ENCODE results near the gene HYKK.

Gene HYKK

DNA sequence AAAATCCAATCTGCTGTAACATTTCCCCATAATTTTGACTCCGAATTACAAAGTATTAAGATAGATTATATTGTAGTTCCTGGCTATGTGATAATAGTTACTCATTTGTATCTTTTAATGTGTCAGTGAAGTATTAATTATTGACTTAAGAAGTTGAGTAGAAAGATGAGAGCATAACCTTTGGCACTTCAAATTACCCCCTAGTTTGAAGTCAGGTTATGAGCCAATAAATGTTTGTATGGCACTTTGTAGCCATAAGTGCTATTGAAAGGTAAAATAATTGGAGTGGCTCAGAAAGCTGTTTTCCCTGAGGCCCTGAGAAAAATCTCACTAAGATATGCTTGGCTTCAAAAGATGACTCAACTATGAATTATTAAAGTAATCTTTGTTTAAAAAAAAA is 38.3 kb upstream of the HYKK start:
- no peaks in the 10 kb centered on the region for H3K79me2 ChIP-seq (ENCODE audit: insufficient read depth, low read length)
- no peaks in the 10 kb centered on the region for H3K9me2 ChIP-seq (replicated peaks; ENCODE audit: low read depth, low read length)
- H2AFZ ChIP-seq (ENCODE audit: low read length) = no peak overlapping the region
- no peak overlapping the region for H3K9ac ChIP-seq (ENCODE audit: low read depth, low read length, poor library complexity, severe bottlenecking)
- no peaks in the 10 kb centered on the region for H4K20me1 ChIP-seq (ENCODE audit: insufficient read depth, low read length, poor library complexity, severe bottlenecking)
- no peaks in the 10 kb centered on the region for H3K27me3 ChIP-seq (ENCODE audit: insufficient read depth, low read length, poor library complexity, severe bottlenecking)
- H3K36me3 ChIP-seq (ENCODE audit: insufficient read depth, low read length) = peaks cover 91% of the 10 kb centered on the region
- no peaks in the 10 kb centered on the region for H3K4me1 ChIP-seq (ENCODE audit: insufficient read depth, low read length, poor library complexity, severe bottlenecking)
- H3K9me3 ChIP-seq (ENCODE audit: insufficient read depth, low read depth, low read length) = no peaks in the 10 kb centered on the region
- H3F3A ChIP-seq (ENCODE audit: low read depth) = no peaks in the 10 kb centered on the region
- H3K4me2 ChIP-seq (ENCODE audit: low read depth, low read length, poor library complexity, severe bottlenecking) = no peak overlapping the region
- H3K4me3 ChIP-seq (ENCODE audit: low read length, poor library complexity, severe bottlenecking) = no peak overlapping the region
- TF ChIP-seq, protein P1, sequence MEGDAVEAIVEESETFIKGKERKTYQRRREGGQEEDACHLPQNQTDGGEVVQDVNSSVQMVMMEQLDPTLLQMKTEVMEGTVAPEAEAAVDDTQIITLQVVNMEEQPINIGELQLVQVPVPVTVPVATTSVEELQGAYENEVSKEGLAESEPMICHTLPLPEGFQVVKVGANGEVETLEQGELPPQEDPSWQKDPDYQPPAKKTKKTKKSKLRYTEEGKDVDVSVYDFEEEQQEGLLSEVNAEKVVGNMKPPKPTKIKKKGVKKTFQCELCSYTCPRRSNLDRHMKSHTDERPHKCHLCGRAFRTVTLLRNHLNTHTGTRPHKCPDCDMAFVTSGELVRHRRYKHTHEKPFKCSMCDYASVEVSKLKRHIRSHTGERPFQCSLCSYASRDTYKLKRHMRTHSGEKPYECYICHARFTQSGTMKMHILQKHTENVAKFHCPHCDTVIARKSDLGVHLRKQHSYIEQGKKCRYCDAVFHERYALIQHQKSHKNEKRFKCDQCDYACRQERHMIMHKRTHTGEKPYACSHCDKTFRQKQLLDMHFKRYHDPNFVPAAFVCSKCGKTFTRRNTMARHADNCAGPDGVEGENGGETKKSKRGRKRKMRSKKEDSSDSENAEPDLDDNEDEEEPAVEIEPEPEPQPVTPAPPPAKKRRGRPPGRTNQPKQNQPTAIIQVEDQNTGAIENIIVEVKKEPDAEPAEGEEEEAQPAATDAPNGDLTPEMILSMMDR (conservative IDR thresholded peaks at IDR 0.05; ENCODE audit: low read length) = no peak
- no peak for TF ChIP-seq EZH2phosphoT487 (IDR thresholded peaks at IDR 0.05; ENCODE audit: borderline replicate concordance)

DNA sequence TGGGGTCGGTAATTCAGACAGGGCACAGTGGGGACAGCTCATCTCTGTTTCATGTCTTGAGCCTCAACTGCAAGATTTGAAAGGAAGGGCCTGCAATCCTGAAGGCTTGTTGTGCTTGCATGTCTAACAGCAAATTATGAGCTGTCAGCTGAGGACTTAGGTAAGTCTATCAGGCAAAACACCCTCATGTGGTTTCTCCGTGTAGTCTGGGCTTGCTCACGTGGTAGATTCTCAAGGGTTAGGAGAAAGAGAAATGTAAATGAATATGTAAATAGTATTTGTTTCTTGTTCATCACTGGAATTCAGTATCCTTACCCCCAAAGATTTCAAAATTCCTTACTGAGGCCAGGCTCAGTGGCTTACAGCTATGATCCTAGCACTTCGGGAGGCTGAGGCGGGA is 30.1 kb upstream of the HYKK start:
- peaks cover 67% of the 10 kb centered on the region for H3K36me3 ChIP-seq (ENCODE audit: insufficient read depth, low read length)
- H3K79me2 ChIP-seq (ENCODE audit: insufficient read depth, low read length) = no peaks in the 10 kb centered on the region
- TF ChIP-seq, protein P1 (conservative IDR thresholded peaks at IDR 0.05; ENCODE audit: low read length) = no peak
- no peak for TF ChIP-seq EZH2phosphoT487 (IDR thresholded peaks at IDR 0.05; ENCODE audit: borderline replicate concordance)

DNA sequence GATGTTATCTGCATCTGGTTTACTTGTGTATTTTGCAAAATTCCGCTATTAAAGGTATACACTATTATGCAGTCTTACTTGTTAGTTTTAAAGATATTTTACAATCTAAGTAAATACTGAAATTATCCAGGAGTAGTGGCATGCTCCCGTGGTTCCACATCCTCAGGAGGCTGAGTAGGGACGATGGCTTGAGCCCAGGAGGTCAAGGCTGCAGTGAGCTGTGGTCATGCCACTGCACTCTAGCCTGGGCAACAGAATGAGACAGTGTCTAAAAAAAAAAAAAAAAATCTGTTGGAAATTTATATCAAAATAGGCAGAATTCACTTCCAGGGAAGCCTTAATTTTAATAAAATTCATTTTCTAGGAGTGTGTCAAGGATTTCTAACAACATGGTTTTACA is 27.7 kb upstream of the HYKK start:
- no peak for TF ChIP-seq EZH2phosphoT487 (IDR thresholded peaks at IDR 0.05; ENCODE audit: borderline replicate concordance)
- TF ChIP-seq, protein P1 (conservative IDR thresholded peaks at IDR 0.05; ENCODE audit: low read length) = no peak
- Histone ChIP-seq H3K27me3 (ENCODE audit: insufficient read depth, low read length, poor library complexity, severe bottlenecking) (no peaks in the 10 kb centered on the region), H3K4me3 (ENCODE audit: low read length, poor library complexity, severe bottlenecking) (no peak overlapping the region), H3K36me3 (ENCODE audit: insufficient read depth, low read length) (peaks cover 66% of the 10 kb centered on the region), H3F3A (ENCODE audit: low read depth) (no peaks in the 10 kb centered on the region), H3K79me2 (ENCODE audit: insufficient read depth, low read length) (no peaks in the 10 kb centered on the region), H2AFZ (ENCODE audit: low read length) (no peak overlapping the region), H3K4me2 (ENCODE audit: low read depth, low read length, poor library complexity, severe bottlenecking) (no peak overlapping the region), H3K9ac (ENCODE audit: low read depth, low read length, poor library complexity, severe bottlenecking) (no peak overlapping the region), H3K9me3 (ENCODE audit: insufficient read depth, low read depth, low read length) (no peaks in the 10 kb centered on the region), H3K9me2 (replicated peaks; ENCODE audit: low read depth, low read length) (no peaks in the 10 kb centered on the region), H3K4me1 (ENCODE audit: insufficient read depth, low read length, poor library complexity, severe bottlenecking) (no peaks in the 10 kb centered on the region), H4K20me1 (ENCODE audit: insufficient read depth, low read length, poor library complexity, severe bottlenecking) (no peaks in the 10 kb centered on the region)

More for the DNA sequence above, 30.1 kb upstream of the HYKK start:
- no peak overlapping the region for H3K9ac ChIP-seq (ENCODE audit: low read depth, low read length, poor library complexity, severe bottlenecking)
- H3K4me1 ChIP-seq (ENCODE audit: insufficient read depth, low read length, poor library complexity, severe bottlenecking) = no peaks in the 10 kb centered on the region
- no peaks in the 10 kb centered on the region for H3K27me3 ChIP-seq (ENCODE audit: insufficient read depth, low read length, poor library complexity, severe bottlenecking)
- H3K9me2 ChIP-seq (replicated peaks; ENCODE audit: low read depth, low read length) = no peaks in the 10 kb centered on the region
- H3K4me3 ChIP-seq (ENCODE audit: low read length, poor library complexity, severe bottlenecking) = no peak overlapping the region
- no peaks in the 10 kb centered on the region for H3F3A ChIP-seq (ENCODE audit: low read depth)
- H2AFZ ChIP-seq (ENCODE audit: low read length) = no peak overlapping the region
- no peaks in the 10 kb centered on the region for H4K20me1 ChIP-seq (ENCODE audit: insufficient read depth, low read length, poor library complexity, severe bottlenecking)
- H3K9me3 ChIP-seq (ENCODE audit: insufficient read depth, low read depth, low read length) = no peaks in the 10 kb centered on the region
- H3K4me2 ChIP-seq (ENCODE audit: low read depth, low read length, poor library complexity, severe bottlenecking) = no peak overlapping the region
